Calu3 (cell line): ENCODE results near the gene MINDY4. TPM values are rescaled to one million over a fixed set of nuclear protein-coding genes. Genes with fewer than 3 reads are reported as not detected.

Source experiments
- BruUV-seq: library from RNA; stranded (reverse); fragments of 400-500 nt; replicated peaks from 2 replicates; lab custom pipeline; 2021; lab: Mats Ljungman, UMichigan
- CTCF ChIA-PET: fragments of 300-600 bp; sonication (Branson Sonifier 250); formaldehyde crosslinking; loops from one replicate; lab custom pipeline; 2022; ENCODE audit warnings: antibody characterized with exemption; lab: Charles Lee
- DNase-seq: peaks from one replicate; pipeline ENCODE4 v3.0.0; 2022
- H3K27ac Mint-ChIP-seq: one replicate; pipeline ENCODE4 v1.8.0; 2022; ENCODE audit warnings: mixed read lengths; ENCODE audit not compliant: unreplicated experiment
- H3K27me3 Mint-ChIP-seq: one replicate; pipeline ENCODE4 v1.8.0; 2022; ENCODE audit warnings: mixed read lengths; ENCODE audit not compliant: unreplicated experiment
- H3K36me3 Mint-ChIP-seq: one replicate; pipeline ENCODE4 v1.8.0; 2022; ENCODE audit warnings: mild to moderate bottlenecking, moderate library complexity, mixed read lengths; ENCODE audit not compliant: insufficient read depth, unreplicated experiment
- H3K4me1 Mint-ChIP-seq: one replicate; pipeline ENCODE4 v1.8.0; 2022; ENCODE audit warnings: mild to moderate bottlenecking, low read depth, mixed read lengths; ENCODE audit not compliant: unreplicated experiment
- H3K4me3 Mint-ChIP-seq: one replicate; pipeline ENCODE4 v1.8.0; 2022; ENCODE audit warnings: mild to moderate bottlenecking, low read depth, moderate library complexity, mixed read lengths; ENCODE audit not compliant: unreplicated experiment
- H3K9me3 Mint-ChIP-seq: one replicate; pipeline ENCODE4 v1.8.0; 2022; ENCODE audit warnings: low read depth, mixed read lengths; ENCODE audit not compliant: unreplicated experiment
- intact Hi-C: fragments of 100-400 bp; cut with micrococcal nuclease; formaldehyde crosslinking; loops from one replicate; pipeline ENCODE4 v1.10.0; 2022; ENCODE audit not compliant: unreplicated experiment
- total RNA-seq: library from RNA; stranded (reverse); gene quantifications from 2 replicates; pipeline ENCODE4 v1.2.3, GENCODE V29; 2022
- TF ChIP-seq, protein P1 (sequence below): fragments of 200-600 bp; IDR thresholded peaks from one replicate; pipeline ENCODE4 v1.8.0; 2022; ENCODE audit warnings: antibody characterized with exemption; ENCODE audit not compliant: unreplicated experiment

MINDY4 gene
- total RNA-seq, 1 experiment from 2014 or later = 12.4 TPM

DNA sequence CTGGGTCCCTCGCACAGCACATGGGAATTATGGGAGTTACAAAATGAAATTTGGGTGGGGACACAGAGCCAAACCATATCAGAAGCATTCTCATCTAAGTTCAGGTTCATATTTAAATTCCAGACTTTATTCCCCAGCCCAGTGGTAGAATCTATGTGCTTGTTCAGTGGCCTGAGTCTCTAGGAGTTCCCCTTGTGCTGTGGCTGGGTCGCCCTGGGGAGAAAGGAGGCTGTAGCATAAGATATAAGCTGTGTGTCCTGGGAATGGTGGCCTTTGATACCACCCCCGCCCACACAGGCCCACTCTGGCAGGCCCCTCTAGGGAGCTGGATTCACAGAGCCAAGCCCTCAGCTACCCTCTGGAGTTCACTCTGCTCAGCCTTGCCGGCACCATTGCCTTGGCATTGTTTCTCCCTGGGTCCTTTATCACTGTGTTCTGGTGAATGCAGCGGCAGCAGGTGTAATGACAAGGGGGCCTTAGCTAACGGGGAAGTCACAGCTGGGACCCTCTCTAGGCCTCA, 64.2 kb downstream of the MINDY4 start:
- DNase-seq = no peak
- Mint-ChIP-seq H3K27me3 (no peaks in the 10 kb centered on the region), H3K4me3 (no peak overlapping the region), H3K4me1 (no peaks in the 10 kb centered on the region), H3K36me3 (no peaks in the 10 kb centered on the region), H3K9me3 (peaks cover 9% of the 10 kb centered on the region), H3K27ac (no peak overlapping the region)
- intact Hi-C loops = no loop called here
- CTCF ChIA-PET = no interaction called here
- TF ChIP-seq, protein P1, sequence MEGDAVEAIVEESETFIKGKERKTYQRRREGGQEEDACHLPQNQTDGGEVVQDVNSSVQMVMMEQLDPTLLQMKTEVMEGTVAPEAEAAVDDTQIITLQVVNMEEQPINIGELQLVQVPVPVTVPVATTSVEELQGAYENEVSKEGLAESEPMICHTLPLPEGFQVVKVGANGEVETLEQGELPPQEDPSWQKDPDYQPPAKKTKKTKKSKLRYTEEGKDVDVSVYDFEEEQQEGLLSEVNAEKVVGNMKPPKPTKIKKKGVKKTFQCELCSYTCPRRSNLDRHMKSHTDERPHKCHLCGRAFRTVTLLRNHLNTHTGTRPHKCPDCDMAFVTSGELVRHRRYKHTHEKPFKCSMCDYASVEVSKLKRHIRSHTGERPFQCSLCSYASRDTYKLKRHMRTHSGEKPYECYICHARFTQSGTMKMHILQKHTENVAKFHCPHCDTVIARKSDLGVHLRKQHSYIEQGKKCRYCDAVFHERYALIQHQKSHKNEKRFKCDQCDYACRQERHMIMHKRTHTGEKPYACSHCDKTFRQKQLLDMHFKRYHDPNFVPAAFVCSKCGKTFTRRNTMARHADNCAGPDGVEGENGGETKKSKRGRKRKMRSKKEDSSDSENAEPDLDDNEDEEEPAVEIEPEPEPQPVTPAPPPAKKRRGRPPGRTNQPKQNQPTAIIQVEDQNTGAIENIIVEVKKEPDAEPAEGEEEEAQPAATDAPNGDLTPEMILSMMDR = no peak
- no TSS peak for BruUV-seq

DNA sequence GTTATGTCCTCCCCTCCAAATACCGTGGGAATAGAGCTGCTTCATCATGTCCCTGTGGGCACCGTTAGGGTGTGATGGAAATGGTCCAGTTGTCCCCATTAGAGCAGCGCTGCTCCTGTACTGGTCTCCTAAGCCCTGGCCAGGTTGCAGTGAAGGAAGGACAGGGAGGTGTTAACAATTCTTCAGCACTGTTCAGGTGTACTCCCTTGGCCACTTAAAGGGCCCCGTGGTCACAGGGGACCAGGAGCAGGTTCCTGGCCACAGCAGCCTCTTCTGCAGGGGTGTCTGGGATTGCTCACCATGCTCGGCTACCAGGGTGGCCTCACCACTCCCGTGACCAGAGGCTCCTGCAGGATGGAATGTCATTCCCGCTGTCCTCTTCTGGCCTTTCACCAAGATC, 65.8 kb downstream of the MINDY4 start:
- intact Hi-C loops = no loop called here
- Mint-ChIP-seq H3K27ac (no peak overlapping the region), H3K36me3 (no peaks in the 10 kb centered on the region), H3K9me3 (peaks cover 9% of the 10 kb centered on the region), H3K4me1 (no peaks in the 10 kb centered on the region), H3K4me3 (no peak overlapping the region), H3K27me3 (no peaks in the 10 kb centered on the region)
- DNase-seq = no peak
- no TSS peak for BruUV-seq
- CTCF ChIA-PET = no interaction called here
- TF ChIP-seq, protein P1 = no peak

DNA sequence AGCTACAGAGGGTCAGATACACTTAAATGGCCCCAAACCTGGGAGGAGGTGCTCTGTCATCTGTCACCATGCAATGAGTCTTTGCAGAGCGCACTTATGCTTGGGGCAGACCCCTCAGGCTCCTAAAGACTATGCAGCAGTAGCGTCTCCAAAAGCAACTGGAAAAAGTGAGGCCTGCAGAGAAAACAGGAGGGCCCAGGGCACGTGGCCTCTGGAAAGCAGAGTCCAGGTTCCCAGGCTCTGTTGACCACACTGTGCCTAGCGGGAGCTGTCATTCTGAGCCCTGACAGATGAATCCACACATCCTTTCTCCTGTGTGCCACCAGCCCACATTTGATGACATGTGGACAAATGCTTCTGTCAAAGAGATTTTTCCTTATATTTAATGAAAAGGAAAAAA, 66.4 kb downstream of the MINDY4 start:
- TF ChIP-seq, protein P1 = no peak
- H3K27me3 Mint-ChIP-seq = no peaks in the 10 kb centered on the region
- no peak overlapping the region for H3K4me3 Mint-ChIP-seq
- BruUV-seq = no TSS peak
- H3K4me1 Mint-ChIP-seq = no peaks in the 10 kb centered on the region
- DNase-seq = no peak
- H3K36me3 Mint-ChIP-seq = no peaks in the 10 kb centered on the region
- no peak overlapping the region for H3K27ac Mint-ChIP-seq
- peaks cover 9% of the 10 kb centered on the region for H3K9me3 Mint-ChIP-seq
- CTCF ChIA-PET = no interaction called here
- intact Hi-C loops = no loop called here

DNA sequence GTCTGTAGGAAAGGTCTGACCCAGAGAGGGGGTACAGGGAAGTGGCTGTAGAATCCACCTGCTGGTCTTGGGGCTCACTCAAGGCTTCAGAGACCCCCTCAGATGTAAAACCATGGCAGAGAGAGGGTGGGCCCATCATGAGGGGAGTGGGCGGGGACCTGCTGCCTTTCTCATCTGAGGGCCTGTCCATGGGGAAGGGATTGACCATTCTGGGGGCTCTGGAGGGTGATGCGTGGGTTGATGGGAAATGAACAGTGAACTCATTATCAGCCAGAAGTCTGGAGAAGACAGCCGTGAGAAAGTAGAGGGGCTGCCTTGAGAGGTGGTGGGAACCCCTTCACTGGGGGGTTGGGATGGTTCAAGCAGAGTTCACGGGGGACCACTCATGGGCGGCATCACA, 66.8 kb downstream of the MINDY4 start:
- Mint-ChIP-seq H3K27me3 (no peaks in the 10 kb centered on the region), H3K4me3 (no peak overlapping the region), H3K36me3 (no peaks in the 10 kb centered on the region), H3K4me1 (no peaks in the 10 kb centered on the region), H3K9me3 (peaks cover 6% of the 10 kb centered on the region), H3K27ac (no peak overlapping the region)
- DNase-seq = no peak
- TF ChIP-seq, protein P1 = no peak
- intact Hi-C loops = no loop called here
- BruUV-seq = no TSS peak
- CTCF ChIA-PET = no interaction called here
